ENCODE data around the gene AGBL1. TPM values are rescaled to one million over a fixed set of nuclear protein-coding genes. Genes with fewer than 3 reads are reported as not detected.

AGBL1 gene
- total RNA-seq, 1 donor, result not detected

- DNase-seq (ENCODE audit: low read depth), result no peak
- no peak for TF ChIP-seq CTCF (IDR thresholded peaks at IDR 0.05; ENCODE audit: insufficient read depth, low read length)
- no peak overlapping the region for H3K4me3 ChIP-seq (ENCODE audit: low read depth, low read length)
Measured at GRCh38 chr15:86773736-86774135, 694.1 kb downstream of the AGBL1 start.

GRCh38 chr15:86776145-86776544 lies 696.5 kb downstream of the AGBL1 start:
- DNase-seq (ENCODE audit: low read depth), result no peak
- no peak for TF ChIP-seq CTCF (IDR thresholded peaks at IDR 0.05; ENCODE audit: insufficient read depth, low read length)
- no peak overlapping the region for H3K4me3 ChIP-seq (ENCODE audit: low read depth, low read length)

GRCh38 chr15:86796521-86796920 lies 716.9 kb downstream of the AGBL1 start:
- no peak for TF ChIP-seq CTCF (IDR thresholded peaks at IDR 0.05; ENCODE audit: insufficient read depth, low read length)
- H3K4me3 ChIP-seq (ENCODE audit: low read depth, low read length), result no peak overlapping the region
- no peak for DNase-seq (ENCODE audit: low read depth)

GRCh38 chr15:86797135-86797534 lies 717.5 kb downstream of the AGBL1 start:
- no peak for TF ChIP-seq CTCF (IDR thresholded peaks at IDR 0.05; ENCODE audit: insufficient read depth, low read length)
- no peak overlapping the region for H3K4me3 ChIP-seq (ENCODE audit: low read depth, low read length)
- DNase-seq (ENCODE audit: low read depth), result no peak

- DNase-seq (ENCODE audit: low read depth), result no peak
- H3K4me3 ChIP-seq (ENCODE audit: low read depth, low read length), result no peak overlapping the region
- no peak for TF ChIP-seq CTCF (IDR thresholded peaks at IDR 0.05; ENCODE audit: insufficient read depth, low read length)
Measured at GRCh38 chr15:86799226-86799625, 719.6 kb downstream of the AGBL1 start.

GRCh38 chr15:86802244-86802643 lies 722.6 kb downstream of the AGBL1 start:
- H3K4me3 ChIP-seq (ENCODE audit: low read depth, low read length), result no peak overlapping the region
- no peak for DNase-seq (ENCODE audit: low read depth)
- TF ChIP-seq CTCF (IDR thresholded peaks at IDR 0.05; ENCODE audit: insufficient read depth, low read length), result no peak

- no peak for TF ChIP-seq CTCF (IDR thresholded peaks at IDR 0.05; ENCODE audit: insufficient read depth, low read length)
- no peak overlapping the region for H3K4me3 ChIP-seq (ENCODE audit: low read depth, low read length)
- DNase-seq (ENCODE audit: low read depth), result no peak
Measured at GRCh38 chr15:86804406-86804805, 724.7 kb downstream of the AGBL1 start.

Data from fibroblast of the aortic adventitia (primary cell).